ENCODE results near the gene PLA2G4F.

The PLA2G4F gene

GRCh38 chr15:42156243-42156922, at the start of gene PLA2G4F:
Gene PLA2G4F, minus strand, starts transcription at chr15:42156636. Its CDS starts 87 bp downstream, at chr15:42156549.
- DNase-seq = no peak

GRCh38 chr15:42203891-42204290, 47.5 kb upstream of the PLA2G4F start:
- no peak for DNase-seq

GRCh38 chr15:42202653-42203052, 46.2 kb upstream of the PLA2G4F start:
- no peak for DNase-seq

- no peak for DNase-seq
Observed at GRCh38 chr15:42201801-42202200, 45.4 kb upstream of the PLA2G4F start.

GRCh38 chr15:42199126-42199525, 42.7 kb upstream of the PLA2G4F start:
- no peak for DNase-seq

GRCh38 chr15:42198516-42198915, 42.1 kb upstream of the PLA2G4F start:
- no peak for DNase-seq

GRCh38 chr15:42194513-42194912, 38.1 kb upstream of the PLA2G4F start:
- DNase-seq = no peak

- no peak for DNase-seq
Observed at GRCh38 chr15:42193383-42193782, 36.9 kb upstream of the PLA2G4F start.

GRCh38 chr15:42191610-42192346, 35.3 kb upstream of the PLA2G4F start:
- DNase-seq = no peak

- no peak for DNase-seq
Observed at GRCh38 chr15:42190370-42190769, 33.9 kb upstream of the PLA2G4F start.

- DNase-seq = no peak
Observed at GRCh38 chr15:42185801-42186200, 29.4 kb upstream of the PLA2G4F start.

- no peak for DNase-seq
Observed at GRCh38 chr15:42184736-42185135, 28.3 kb upstream of the PLA2G4F start.

GRCh38 chr15:42184296-42184695, 27.9 kb upstream of the PLA2G4F start:
- no peak for DNase-seq

GRCh38 chr15:42182961-42183360, 26.5 kb upstream of the PLA2G4F start:
- DNase-seq = no peak

GRCh38 chr15:42182328-42182886, 26.0 kb upstream of the PLA2G4F start:
- no peak for DNase-seq

- no peak for DNase-seq
Observed at GRCh38 chr15:42178056-42178455, 21.6 kb upstream of the PLA2G4F start.

- no peak for DNase-seq
Observed at GRCh38 chr15:42175671-42176070, 19.2 kb upstream of the PLA2G4F start.

- no peak for DNase-seq
Observed at GRCh38 chr15:42172475-42172874, 16.0 kb upstream of the PLA2G4F start.

GRCh38 chr15:42171795-42172194, 15.4 kb upstream of the PLA2G4F start:
- no peak for DNase-seq

GRCh38 chr15:42171122-42171521, 14.7 kb upstream of the PLA2G4F start:
- no peak for DNase-seq

- no peak for DNase-seq
Observed at GRCh38 chr15:42166225-42166940, 9.9 kb upstream of the PLA2G4F start.

GRCh38 chr15:42165106-42165505, 8.7 kb upstream of the PLA2G4F start:
- no peak for DNase-seq

- no peak for DNase-seq
Observed at GRCh38 chr15:42163947-42164550, 7.6 kb upstream of the PLA2G4F start.

Data from NCI-H1092 (cell line).